Smooth muscle cell of the brain vasculature (primary cell): ENCODE measurements around the gene F13A1.

Source experiments
- DNase-seq: peaks from one replicate; pipeline ENCODE4 v3.0.0-alpha.2; 2012; ENCODE audit warnings: low read depth, low spot score

Gene F13A1

DNA sequence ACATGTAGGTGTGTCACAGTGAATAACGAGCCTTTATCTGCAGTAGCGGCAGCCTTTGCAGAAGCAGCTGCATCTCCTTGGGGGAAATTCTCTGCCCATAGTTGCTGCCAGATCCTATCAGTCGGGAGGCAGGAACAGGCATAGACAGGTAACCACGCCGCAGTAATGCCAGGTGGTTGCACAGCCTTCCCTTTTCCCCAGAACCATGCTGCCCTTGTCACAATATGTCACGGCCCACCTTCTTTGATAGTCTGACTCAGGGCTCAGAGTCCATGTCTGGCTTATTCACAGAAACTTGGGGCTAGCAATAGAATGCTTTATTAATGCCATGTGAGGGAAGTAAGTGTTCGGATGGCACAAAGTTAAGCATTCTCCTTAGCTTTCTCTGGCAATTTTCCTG, 76.6 kb downstream of the F13A1 start:
- DNase-seq: no peak

DNA sequence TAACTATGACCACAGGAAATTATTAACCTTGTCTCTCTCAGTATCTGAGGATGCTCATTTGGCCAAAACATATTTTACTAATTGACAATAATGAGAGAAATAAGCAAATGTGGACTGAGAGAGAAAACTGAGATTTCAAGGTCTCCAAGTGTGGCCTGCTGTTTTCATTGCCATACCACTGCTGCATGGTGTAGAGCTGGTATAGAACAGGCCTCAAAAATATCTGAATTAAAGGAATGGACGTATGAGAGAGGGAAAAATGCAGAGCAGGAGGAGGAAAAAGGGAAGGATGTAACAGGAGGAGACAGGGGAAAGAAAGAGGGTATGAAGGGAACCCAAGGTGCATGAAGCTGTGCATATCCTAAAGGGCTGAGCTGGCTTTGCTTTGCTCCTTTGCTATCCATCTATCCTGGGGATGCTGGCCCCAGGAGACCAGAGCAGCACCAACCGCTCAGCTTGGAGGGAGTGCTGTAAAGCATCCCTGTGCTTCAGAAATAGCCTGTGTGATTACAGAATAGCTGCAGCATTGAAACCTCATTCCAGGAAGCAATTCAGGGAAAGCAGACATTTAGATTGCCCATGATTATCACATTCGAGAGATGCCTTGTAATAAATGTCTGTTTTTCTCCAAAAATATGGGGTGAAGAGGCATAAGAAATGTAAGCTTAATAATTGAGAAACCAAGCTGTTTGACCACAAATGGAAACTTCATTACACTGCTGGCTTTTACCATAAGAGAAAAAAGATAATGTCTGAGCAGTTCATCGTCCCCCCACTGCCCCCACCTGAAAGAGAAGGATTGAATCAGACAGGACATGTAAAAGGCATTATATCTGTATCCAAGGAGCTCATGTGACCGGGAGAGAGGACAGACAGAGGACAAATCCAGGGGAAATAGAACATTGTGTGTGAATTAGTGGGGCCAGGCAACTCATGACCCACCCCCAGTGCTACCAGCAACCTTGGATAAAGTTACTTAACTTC, 80.6 kb downstream of the F13A1 start:
- DNase-seq: no peak

- no peak for DNase-seq
These were observed 83.6 kb downstream of the F13A1 start for GRCh38 chr6:6236730-6237469.

DNA sequence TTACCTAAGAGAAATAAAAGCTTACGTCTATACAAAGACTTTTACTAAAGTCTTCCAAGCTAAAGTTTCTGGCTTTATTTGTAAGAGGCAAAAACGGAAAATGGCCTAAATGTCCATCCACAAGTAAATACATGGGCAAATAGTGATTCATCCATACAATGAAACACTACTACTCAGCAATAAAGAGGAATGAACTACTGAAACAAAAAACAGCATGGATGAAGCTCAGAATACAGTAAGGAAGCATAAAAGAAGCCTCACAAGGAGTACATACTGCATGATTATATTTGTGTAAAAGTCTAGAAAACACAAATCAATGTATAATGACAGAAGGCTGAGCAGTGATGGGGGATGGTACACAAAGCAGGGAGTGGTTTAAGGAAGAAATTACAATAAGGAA, 84.7 kb downstream of the F13A1 start:
- DNase-seq: no peak

DNA sequence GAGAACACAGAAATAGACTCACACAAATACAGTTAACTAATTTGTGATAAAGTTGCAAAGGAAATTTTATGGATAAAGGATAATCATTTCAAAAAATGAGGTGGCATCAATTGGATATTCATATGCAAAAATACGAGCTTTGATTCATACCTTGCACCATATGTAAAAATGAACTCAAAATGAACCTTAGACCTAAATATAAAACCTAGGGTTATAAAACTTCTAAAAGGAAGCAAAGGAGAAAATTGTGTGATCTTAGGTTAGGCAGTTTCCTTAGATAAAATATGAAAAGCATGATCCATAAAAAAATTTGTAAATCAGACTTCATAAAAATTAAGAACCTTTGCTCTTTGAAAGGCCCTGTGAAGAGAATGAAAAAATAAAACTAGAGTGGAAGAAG, 85.5 kb downstream of the F13A1 start:
- DNase-seq: no peak

DNA sequence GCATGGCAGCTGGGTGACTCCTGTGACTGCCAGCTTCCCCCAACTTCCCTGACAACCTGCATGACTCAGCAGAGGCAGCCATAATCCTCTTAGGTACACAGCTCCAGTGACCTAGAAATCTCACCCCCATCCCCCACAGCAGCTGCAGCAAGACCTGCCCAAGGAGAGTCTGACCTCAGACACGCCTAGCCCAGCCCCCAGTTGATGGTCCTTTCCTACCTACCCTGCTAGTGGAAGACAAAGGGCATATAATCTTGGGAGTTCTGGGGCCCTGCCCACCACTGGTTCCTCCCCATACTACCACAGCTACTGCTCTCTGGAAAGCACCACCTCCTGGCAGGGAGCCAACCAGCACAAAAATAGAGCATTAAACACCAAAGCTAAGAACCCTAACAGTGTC, 90.2 kb downstream of the F13A1 start:
- no peak for DNase-seq

- DNase-seq: no peak
These were observed 92.6 kb downstream of the F13A1 start for GRCh38 chr6:6227896-6228295.

DNA sequence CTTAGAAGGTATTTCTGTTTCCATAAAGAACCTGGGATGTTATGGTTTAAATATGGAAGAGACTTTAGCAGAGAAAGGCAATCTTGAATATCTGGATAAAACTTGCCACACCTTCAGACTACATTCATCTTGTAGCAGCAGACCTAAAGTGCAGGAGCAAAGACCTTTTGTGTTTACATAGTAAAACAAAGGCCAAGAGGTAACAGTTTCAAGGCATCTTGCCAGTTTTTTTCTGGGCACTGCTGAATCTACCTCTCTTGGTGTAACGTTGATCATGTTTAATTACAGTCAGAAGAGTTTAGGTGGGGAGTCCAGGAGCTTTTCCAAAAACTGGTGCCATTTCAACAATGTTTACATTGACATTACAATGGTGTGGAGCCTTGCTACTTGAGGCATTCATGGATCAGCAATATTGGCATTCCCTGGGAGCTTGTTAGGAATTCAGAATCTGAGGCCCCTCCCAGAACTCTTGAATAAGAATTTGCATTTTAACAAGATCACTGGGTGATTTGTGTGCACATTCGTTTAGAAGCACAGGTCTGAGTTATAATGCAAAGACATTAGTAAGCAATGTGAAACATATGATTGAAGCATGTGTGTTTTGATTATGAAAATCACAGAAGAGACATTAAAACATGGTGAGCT, 94.5 kb downstream of the F13A1 start:
- no peak for DNase-seq

- DNase-seq: no peak
These were observed 95.5 kb downstream of the F13A1 start for GRCh38 chr6:6224933-6225486.

DNA sequence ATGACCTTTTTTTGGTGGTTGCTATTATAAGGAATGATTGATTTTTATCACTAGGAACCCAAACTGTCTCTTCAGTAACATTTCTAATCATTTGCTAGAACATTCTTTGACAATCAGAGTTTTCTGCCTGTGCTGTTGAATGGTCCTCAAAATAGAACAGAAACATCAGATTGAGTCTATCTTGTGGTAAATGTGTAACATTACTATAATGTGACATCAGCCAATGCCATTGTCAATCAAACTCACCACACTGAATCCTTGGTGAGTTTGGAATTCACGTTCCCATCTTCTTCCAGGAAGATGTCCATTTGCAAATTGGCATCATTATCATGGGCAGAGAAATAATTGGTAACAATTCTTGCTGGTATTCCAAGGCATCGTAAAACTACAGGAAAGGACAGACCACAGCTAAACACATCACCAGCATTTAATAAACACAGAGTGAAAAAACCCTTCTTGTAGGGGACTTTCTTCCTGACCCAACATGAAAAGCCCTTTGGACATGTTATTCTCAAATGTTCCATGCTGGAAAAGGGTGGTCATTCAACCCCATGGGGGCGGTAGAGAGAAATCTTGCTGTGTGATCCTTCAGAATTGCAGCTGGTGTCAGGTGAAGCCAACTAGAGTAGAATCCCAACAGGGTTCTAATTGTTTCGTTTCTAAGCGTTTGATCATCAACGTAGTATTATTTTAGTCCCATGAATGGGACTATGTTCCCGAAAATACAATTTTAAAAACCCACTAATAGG, 98.5 kb downstream of the F13A1 start:
- DNase-seq: no peak

GRCh38 chr6:6220718-6221117, 99.7 kb downstream of the F13A1 start:
- DNase-seq: no peak

GRCh38 chr6:6219716-6220115, 100.7 kb downstream of the F13A1 start:
- no peak for DNase-seq

GRCh38 chr6:6218759-6219085, 101.7 kb downstream of the F13A1 start:
- no peak for DNase-seq

DNA sequence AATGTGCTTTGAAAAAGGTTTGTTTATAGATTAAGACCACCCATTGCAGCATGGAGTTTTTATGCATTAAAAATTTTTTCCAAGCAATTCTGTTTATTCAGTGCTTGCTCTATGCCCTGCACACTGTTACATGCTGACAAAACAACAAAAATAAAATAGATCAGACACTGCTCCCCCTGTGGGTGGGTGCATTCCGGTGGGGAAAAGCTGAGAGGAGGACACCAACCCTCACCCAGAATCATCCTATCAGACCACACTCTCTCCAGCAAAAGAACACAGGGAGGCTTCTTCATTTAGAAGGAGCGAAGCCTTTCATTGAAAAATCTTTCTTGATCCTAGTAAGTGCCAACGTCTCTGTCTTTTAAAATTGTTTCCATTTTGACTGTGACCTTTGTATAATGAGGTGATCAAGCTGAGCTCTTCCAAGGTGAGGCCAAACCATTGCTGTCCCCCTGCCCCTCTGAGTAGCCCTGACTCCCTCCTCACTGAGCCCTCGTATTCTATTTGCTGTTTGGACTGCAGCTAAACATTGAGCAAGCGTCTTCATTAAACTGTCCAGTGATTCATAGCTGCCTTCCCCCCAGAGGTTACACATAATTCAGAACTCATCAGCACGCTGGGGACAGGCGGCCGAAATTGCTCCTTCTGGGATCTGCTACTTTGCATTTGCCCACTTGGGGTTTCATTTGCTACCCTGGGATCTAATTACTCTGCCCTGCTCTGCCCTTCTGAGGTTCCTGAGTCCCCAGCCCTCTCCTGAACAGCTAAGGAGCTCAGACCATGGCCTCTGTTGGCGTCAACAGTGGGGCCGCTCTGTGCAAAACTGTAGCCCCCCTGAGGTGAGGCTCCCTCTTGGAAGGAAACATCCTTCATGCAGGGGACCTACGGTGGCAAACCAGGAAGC, 102.4 kb downstream of the F13A1 start:
- no peak for DNase-seq

GRCh38 chr6:6210994-6211393, 109.5 kb downstream of the F13A1 start:
- no peak for DNase-seq

DNA sequence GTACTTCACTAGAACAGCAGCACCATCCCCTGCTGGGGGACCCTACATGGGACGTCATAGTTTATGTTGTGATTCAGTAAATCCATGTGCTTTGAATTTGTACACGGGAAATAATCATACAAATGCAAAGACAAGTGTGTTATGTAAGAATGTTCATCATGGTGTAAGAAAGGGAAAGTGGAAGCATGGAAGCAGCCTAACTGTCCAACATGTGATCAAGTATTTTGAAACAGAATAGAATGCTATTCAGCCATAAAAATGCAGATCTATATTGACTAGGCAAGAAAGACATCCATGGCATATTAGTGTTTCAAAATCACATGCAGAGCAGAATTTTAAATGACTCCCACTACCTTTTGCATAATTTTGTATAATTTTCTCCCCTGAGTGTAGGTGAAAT, 117.6 kb downstream of the F13A1 start:
- no peak for DNase-seq

GRCh38 chr6:6201200-6201599, 119.3 kb downstream of the F13A1 start:
- no peak for DNase-seq

DNA sequence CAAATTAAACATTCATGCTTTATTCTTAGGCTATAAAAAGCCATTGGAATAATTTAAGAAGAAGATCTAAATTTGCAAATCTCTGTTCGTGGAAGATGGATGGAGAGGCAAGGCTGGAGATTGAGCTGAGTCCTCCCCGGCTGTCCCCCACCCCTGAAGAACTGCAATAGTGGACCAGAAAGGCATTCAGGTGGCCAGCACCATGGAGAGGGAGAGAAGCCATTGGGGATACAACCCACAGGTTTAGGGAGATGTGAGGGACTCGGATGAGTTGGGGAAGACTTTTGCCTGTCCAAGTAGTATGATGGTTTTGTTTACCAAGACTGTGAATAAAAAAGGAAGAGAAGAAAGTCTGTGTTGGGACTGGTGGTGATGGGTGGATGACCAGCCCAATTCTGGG, 120.8 kb downstream of the F13A1 start:
- no peak for DNase-seq

- DNase-seq: no peak
These were observed 123.7 kb downstream of the F13A1 start for GRCh38 chr6:6196762-6197161.

GRCh38 chr6:6195080-6195479, 125.4 kb downstream of the F13A1 start:
- no peak for DNase-seq
